ENCODE data around the gene PRMT2.

PRMT2 gene

DNA sequence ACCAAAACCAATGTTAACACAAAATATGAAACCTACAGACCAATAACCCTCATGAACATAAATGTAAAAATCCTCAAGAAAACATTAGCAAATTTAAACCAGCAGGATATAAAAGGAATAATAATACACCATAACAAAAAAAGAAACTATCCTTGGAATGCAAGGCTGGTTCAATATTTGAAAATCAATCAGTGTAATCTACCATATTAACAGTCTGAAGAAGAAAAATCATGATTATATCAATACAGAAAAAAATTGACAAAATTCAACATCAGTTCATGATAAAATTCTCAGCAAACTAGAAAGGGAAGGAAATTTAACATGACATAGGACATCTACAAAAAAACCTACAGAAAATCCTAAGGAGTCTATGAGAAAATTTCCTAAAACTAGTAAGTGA is 19.8 kb downstream of the PRMT2 start:
- no peak overlapping the region for H3K4me3 ChIP-seq (ENCODE audit: insufficient read depth, low read length, poor library complexity, severe bottlenecking)
- no peaks in the 10 kb centered on the region for H4K20me1 ChIP-seq (ENCODE audit: low read depth, low read length)
- H3K9me2 ChIP-seq (replicated peaks; ENCODE audit: insufficient read depth, low read length) = no peaks in the 10 kb centered on the region
- H2AFZ ChIP-seq (ENCODE audit: low read depth, low read length, severe bottlenecking) = no peak overlapping the region
- no peak overlapping the region for H3K9ac ChIP-seq (ENCODE audit: low read length)
- no peaks in the 10 kb centered on the region for H3K79me2 ChIP-seq (ENCODE audit: insufficient read depth, low read length)
- H3K4me2 ChIP-seq (ENCODE audit: low read depth, low read length, poor library complexity, severe bottlenecking) = no peak overlapping the region
- TF ChIP-seq, protein P1, sequence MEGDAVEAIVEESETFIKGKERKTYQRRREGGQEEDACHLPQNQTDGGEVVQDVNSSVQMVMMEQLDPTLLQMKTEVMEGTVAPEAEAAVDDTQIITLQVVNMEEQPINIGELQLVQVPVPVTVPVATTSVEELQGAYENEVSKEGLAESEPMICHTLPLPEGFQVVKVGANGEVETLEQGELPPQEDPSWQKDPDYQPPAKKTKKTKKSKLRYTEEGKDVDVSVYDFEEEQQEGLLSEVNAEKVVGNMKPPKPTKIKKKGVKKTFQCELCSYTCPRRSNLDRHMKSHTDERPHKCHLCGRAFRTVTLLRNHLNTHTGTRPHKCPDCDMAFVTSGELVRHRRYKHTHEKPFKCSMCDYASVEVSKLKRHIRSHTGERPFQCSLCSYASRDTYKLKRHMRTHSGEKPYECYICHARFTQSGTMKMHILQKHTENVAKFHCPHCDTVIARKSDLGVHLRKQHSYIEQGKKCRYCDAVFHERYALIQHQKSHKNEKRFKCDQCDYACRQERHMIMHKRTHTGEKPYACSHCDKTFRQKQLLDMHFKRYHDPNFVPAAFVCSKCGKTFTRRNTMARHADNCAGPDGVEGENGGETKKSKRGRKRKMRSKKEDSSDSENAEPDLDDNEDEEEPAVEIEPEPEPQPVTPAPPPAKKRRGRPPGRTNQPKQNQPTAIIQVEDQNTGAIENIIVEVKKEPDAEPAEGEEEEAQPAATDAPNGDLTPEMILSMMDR (IDR thresholded peaks at IDR 0.05; ENCODE audit: insufficient read depth, low read length, poor library complexity, severe bottlenecking) = no peak
- TF ChIP-seq EZH2phosphoT487 (conservative IDR thresholded peaks at IDR 0.05; ENCODE audit: low read length) = no peak
- peaks cover 11% of the 10 kb centered on the region; the same call in 1 of the 2 replicates for H3K9me3 ChIP-seq (ENCODE audit: insufficient read depth, low read length)
- H3K27me3 ChIP-seq (ENCODE audit: low read length) = no peaks in the 10 kb centered on the region
- H3K36me3 ChIP-seq (ENCODE audit: low read length) = peaks cover 30% of the 10 kb centered on the region
- no peak overlapping the region for H3K27ac ChIP-seq (ENCODE audit: low read depth, low read length)
- no peaks in the 10 kb centered on the region for H3F3A ChIP-seq (ENCODE audit: insufficient read depth)

DNA sequence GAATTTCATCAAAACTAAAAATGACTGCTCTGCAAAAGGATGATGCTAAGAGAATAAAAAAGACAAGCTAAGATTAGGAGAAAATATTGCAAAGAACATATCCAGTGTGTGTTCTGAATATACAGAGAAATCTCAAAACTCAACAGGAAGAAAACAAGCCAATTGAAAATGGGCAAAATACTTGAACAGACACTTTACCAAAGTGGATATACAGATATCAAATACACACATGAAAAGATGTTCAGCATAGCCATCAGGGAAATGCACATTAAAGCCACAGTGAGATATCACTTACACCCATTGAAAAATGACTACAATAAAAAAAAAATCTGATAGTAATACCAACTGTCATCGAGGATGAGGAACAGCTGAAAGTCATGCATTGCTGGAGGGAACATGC is 21.3 kb downstream of the PRMT2 start:
- peaks cover 11% of the 10 kb centered on the region; the same call in 1 of the 2 replicates for H3K9me3 ChIP-seq (ENCODE audit: insufficient read depth, low read length)
- H3K9me2 ChIP-seq (replicated peaks; ENCODE audit: insufficient read depth, low read length) = no peaks in the 10 kb centered on the region
- no peak overlapping the region for H3K9ac ChIP-seq (ENCODE audit: low read length)
- H3K27me3 ChIP-seq (ENCODE audit: low read length) = no peaks in the 10 kb centered on the region
- no peak for TF ChIP-seq EZH2phosphoT487 (conservative IDR thresholded peaks at IDR 0.05; ENCODE audit: low read length)
- TF ChIP-seq, protein P1 (IDR thresholded peaks at IDR 0.05; ENCODE audit: insufficient read depth, low read length, poor library complexity, severe bottlenecking) = no peak
- H4K20me1 ChIP-seq (ENCODE audit: low read depth, low read length) = no peaks in the 10 kb centered on the region
- no peaks in the 10 kb centered on the region for H3F3A ChIP-seq (ENCODE audit: insufficient read depth)
- no peak overlapping the region for H3K27ac ChIP-seq (ENCODE audit: low read depth, low read length)
- H3K36me3 ChIP-seq (ENCODE audit: low read length) = peaks cover 30% of the 10 kb centered on the region
- H3K4me2 ChIP-seq (ENCODE audit: low read depth, low read length, poor library complexity, severe bottlenecking) = no peak overlapping the region
- H3K4me3 ChIP-seq (ENCODE audit: insufficient read depth, low read length, poor library complexity, severe bottlenecking) = no peak overlapping the region
- H3K79me2 ChIP-seq (ENCODE audit: insufficient read depth, low read length) = no peaks in the 10 kb centered on the region
- H2AFZ ChIP-seq (ENCODE audit: low read depth, low read length, severe bottlenecking) = no peak overlapping the region

- Histone ChIP-seq H3K27me3 (ENCODE audit: low read length) (no peaks in the 10 kb centered on the region), H3K9me3 (ENCODE audit: insufficient read depth, low read length) (0 out of 2 replicates have a peak, but pooled peaks cover under 1% of the 10 kb centered on the region), H3K9me2 (replicated peaks; ENCODE audit: insufficient read depth, low read length) (no peaks in the 10 kb centered on the region), H3K36me3 (ENCODE audit: low read length) (peaks cover 2% of the 10 kb centered on the region), H4K20me1 (ENCODE audit: low read depth, low read length) (no peaks in the 10 kb centered on the region), H3K27ac (ENCODE audit: low read depth, low read length) (no peak overlapping the region), H3K79me2 (ENCODE audit: insufficient read depth, low read length) (no peaks in the 10 kb centered on the region), H3K4me3 (ENCODE audit: insufficient read depth, low read length, poor library complexity, severe bottlenecking) (no peak overlapping the region), H3F3A (ENCODE audit: insufficient read depth) (no peaks in the 10 kb centered on the region), H3K4me2 (ENCODE audit: low read depth, low read length, poor library complexity, severe bottlenecking) (no peak overlapping the region), H2AFZ (ENCODE audit: low read depth, low read length, severe bottlenecking) (no peak overlapping the region), H3K9ac (ENCODE audit: low read length) (no peak overlapping the region)
- TF ChIP-seq EZH2phosphoT487 (conservative IDR thresholded peaks at IDR 0.05; ENCODE audit: low read length) = no peak
- TF ChIP-seq, protein P1 (IDR thresholded peaks at IDR 0.05; ENCODE audit: insufficient read depth, low read length, poor library complexity, severe bottlenecking) = no peak
These were observed 25.0 kb downstream of the PRMT2 start for GRCh38 chr21:46660505-46660904.

Data from SU-DHL-6 (cell line).